Stimulated activated CD4-positive, alpha-beta T cell treated with anti-CD3 and anti-CD28 coated beads, TNF-alpha, amount 100 ng/mL, for 4 hours (primary cell): Measurements from ENCODE around the gene GALNT10.

ENCODE experiments used
- DNase-seq, 3 experiments: peaks; one replicate each; pipeline ENCODE4 v3.0.0-alpha.2; 2020; ENCODE audit warnings: low read depth in 3 of 3

The GALNT10 gene

DNA sequence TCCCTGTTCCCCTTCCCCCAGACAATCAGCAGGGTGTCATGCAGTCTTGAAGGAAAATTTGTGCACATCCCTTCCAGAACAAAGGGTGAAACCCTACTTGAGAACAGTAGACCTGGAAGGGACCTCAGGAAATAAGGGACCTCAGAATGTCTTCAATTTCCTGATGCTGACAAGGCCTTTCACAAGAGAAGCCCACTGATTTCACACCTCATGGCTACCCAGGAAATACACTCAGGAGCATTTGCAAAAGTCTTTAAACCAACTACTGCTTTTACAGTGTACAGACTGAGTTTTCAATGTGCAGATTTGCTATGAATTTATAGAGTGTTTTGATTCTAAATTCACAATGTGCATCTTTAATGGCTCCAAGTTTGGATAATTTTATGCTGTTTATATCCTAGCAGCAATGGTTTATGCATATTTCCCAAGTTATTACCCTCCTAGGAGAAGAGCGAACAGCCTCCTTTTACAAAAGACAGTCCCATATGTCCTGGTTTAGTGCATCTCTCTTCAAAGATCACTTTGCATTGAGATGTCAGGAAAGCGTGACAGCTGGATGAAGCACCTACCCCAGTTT lies 74.8 kb downstream of the GALNT10 start:
- DNase-seq = no peak

GRCh38 chr5:154267516-154267915 lies 77.0 kb downstream of the GALNT10 start:
- DNase-seq = no peak

DNA sequence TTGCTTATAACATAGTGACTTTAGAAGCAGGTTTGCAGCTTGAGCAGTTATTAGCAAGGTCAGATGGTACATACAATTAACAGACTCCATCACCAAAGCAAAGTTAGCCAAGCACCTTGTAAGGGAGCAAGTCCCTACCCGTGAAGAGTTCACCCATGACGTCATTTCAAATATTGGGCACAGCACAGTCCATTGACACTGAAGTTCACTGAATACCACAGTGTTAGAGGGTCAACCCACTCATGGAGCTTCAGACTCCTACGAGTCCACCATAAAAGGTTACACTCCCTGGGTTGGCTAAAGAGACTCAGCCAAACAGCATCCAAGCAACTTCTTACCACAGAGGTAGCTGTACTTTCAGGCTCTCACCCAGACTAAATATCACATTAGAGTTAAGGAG lies 77.5 kb downstream of the GALNT10 start:
- DNase-seq = no peak

DNA sequence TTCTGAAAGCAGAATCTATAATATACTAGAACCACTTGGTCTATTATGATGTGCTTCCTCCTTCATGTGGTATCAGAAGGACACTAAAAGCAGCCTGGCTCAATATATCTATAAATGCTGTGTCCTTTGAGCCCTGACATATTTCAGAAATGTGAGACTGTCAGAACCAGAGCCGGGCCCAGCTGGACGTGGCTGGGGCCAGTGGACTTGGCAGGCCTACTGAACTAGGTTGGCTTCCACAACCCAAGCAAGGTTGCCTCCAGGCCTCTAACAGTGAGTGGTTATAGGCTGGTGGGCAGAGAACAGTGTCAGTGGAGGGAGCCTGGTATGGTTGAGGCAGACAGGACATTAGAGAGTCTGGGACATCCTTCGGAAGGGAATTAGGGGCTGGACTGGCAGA lies 78.9 kb downstream of the GALNT10 start:
- DNase-seq = no peak

- no peak for DNase-seq
Observed at GRCh38 chr5:154271466-154271865, 80.9 kb downstream of the GALNT10 start.

- no peak for DNase-seq
Observed at GRCh38 chr5:154271936-154272514, 81.5 kb downstream of the GALNT10 start.

DNA sequence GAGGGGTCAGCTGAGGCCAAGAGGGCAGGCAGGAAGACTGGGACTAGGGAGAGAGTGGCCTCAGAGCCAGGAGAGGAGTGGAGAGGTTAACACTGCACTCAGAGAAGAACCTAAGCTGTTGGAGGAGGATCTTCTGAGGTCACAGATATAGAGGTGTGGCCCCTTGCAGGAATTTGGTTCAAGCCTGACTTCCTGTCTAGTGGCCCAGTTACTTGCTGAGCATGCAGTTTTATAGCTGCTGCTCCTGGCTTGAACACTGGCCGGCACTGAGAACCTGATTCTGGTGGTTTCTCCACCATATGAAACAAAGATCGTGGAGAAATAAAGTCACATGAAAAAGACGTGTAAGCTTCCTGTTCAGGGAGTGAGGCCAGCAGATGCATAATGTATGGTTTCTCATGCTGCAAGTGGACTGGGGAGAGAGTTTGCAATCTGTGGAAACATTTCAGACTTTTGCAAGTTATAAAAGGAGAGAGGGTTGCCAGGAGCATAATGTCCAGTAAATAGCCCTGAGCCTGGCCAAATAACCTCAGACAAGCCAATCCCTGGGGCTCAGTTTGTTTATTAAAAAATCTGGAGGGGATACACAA lies 82.6 kb downstream of the GALNT10 start:
- no peak for DNase-seq

DNA sequence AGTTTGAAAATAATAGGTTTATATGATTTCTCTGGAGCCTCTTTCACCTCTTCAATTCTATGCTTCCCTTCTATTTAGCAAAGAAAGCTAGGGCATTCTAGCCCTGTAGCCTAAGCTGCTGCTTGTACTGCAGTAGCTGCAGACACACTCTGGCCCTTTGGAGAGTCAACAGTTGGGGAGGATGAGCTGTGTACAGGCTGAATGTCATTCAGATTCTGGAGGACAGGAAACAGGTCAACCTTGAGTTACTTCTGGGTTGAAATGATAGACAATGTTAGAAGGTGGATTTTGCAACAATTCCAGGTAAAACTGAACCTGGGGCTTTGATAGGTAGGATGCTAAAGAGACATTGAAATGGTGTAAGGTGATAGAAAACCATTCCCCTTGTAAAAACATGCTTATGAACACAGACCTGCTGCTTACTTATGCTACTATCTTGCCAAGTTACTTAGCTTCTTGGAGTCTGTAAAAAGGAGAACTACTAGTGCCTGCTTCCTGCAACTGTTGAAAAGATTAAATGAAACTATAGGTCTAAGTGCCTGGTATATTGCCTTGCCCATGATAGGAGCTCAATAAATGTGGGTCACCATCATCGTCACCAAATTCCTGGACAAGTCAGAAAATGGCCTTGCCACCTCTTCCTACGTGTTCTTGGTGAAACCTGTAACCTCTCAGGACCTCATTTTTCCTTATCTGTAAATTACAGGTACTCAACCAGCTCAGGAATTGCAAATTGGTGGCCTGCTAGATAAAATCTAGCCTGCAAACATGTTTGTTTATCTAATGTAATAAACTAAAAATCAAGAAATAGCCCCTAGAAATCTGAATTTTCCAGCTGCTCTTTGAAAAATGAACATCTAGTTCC lies 83.7 kb downstream of the GALNT10 start:
- DNase-seq = no peak

DNA sequence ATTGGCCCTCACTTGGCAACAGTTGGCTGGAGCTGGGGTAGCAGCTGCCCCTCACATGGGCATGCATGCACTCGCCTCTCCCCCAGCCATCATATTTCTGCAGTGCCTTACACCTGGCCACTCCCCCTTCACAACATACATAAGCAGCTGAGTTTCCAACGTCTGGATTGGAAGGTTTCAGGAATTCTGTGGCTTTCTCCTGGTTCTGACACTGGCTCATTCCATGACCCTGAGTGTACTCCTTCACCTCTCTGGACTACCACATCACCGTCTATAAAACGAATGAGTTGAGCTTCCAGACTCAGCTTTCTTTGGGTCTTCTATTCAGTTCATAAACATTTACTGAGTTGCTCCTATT lies 84.3 kb downstream of the GALNT10 start:
- DNase-seq = no peak

GRCh38 chr5:154275566-154275965 lies 85.0 kb downstream of the GALNT10 start:
- no peak for DNase-seq

DNA sequence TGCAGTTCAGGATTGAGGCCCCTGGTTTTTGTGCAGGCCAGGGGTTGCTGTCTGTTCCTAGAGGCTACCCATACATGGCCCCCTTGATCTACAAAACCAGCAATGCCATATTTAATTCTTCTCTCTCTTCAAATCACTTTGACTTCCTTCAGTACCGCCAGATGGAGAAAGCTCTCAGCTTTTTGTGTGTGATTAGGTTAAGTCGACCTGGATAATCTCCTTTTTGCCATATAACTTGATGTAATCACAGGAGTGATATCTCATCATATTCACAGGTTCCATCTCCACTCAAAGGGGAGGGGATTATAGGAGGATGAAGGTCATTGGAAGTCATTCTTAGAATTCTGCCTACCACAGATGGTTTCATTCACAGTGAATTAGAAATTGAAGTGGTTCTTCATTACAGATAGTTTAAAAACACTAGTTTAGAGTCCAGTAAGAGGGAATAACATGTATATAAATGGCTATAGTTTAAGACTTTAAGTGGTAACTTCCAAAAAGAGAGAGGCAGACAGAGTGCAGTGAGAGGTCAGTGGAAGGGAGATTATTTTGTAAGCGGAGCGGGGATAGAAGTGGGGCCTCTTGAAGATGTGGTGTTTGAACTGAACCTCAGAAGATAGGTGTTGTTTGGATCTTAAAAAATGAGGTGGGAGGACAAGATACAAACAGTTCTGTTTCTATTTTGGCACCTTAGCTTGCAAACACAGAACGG lies 85.9 kb downstream of the GALNT10 start:
- DNase-seq = no peak

DNA sequence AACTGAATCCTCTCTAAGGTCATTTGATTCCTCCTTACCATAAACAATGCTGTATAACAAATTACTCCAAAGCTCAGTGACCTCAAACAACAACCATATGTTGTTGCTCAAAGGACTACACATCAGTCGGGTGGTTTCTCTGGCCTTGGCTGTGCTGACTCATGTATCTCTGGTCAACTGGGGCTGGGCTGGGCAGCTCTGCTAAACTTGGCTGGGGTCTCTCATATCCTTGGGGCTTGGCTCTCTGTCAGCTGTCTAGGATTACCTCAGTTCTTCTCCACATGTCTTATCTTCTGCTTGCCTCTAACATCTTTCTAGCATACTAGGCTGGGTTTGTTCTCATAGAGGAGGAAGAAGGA lies 86.4 kb downstream of the GALNT10 start:
- DNase-seq = no peak

DNA sequence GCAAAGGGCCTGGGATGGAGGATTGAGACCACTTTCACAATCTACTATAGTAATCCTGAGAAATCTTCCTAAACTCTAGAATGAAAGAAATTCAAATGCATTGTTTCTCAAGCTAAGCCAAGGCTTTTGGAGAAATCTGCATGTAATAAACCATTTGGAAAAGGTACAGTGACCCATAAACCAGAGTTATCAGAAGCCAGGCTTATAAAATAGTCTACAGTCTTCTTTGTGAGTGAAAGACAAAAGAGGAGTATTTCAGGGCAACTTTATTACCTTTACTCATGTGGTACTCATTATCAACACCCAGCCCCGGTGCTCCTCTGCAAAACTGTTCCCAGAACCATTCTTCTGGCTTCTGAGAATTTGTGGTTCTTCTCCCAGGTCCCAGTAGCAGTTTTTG lies 87.0 kb downstream of the GALNT10 start:
- DNase-seq = no peak

GRCh38 chr5:154278186-154278585 lies 87.7 kb downstream of the GALNT10 start:
- no peak for DNase-seq

GRCh38 chr5:154278908-154279307 lies 88.4 kb downstream of the GALNT10 start:
- no peak for DNase-seq

DNA sequence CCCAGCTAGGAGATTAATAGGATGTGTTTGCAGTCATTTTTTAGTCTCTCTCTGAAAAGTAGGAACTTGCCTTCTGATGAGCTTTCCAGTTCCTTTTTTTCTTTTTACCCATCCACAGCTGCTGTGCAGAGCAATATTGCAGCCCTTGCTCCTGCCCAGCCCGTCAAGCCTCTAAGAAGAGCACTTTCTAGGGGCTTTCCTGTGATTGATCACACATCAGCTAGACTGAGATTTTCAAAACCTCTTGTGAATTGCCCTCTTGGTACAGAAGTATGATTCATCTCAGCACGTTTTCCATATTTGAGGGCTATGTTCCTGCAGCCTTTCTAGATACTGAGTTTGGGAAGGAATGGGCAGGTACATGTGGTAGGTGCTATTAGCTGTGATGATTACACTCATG lies 93.9 kb downstream of the GALNT10 start:
- no peak for DNase-seq

DNA sequence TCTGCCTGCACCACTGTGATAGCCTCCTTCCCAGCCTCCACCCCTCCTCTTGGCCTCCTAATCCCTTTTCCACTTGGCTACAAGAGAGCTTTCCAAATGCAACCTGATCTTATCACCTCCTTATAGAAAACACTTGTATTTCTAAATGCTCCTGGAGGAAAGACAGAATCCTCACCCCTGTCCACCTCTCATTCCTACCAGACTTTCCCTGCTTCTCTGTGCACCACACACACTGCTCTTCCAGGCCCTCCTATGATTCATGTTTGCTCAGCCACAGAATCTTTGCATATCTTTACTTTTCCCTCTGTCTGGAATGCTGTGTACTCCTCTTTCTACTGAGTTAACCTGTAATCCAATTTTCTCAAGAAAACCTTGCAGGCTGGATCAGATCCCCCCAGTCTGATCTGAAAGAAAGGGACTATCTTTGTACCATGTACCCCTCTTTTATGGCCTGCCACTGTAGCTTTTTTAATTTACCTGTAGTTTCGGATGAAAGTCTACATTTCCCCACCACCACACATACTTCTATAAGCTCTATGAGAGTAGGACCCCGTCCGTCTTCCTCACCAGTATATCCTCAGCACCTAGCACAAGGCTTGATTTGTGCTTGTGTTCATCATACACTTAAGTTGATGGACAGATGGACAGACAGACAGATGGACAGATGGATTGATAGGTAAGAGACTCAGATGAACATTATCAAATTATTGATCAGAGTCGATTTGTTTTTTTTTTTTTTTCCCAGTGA lies 95.3 kb downstream of the GALNT10 start:
- DNase-seq = no peak

GRCh38 chr5:154286557-154286956 lies 96.0 kb downstream of the GALNT10 start:
- no peak for DNase-seq

- no peak for DNase-seq
Observed at GRCh38 chr5:154287136-154287535, 96.6 kb downstream of the GALNT10 start.

- DNase-seq = no peak
Observed at GRCh38 chr5:154288145-154288544, 97.6 kb downstream of the GALNT10 start.

DNA sequence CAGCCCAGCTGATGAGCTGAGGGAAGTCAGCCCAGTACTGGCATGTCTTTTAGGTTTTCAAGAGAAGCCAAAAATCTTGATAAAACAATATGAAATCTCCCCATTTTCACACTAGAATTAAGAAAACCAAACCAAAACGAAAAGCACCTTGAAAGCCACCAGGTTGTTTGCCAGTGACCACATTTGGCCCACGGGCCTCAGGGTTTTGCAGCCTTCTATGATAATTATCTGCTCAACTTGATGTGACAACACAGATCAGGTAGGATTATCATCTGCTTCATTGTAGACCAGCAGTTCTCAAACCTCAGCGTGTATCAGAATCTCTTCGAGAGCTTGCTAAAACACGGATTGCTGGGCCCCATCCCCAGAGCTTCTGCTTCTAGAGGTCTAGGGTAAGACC lies 101.4 kb downstream of the GALNT10 start:
- no peak for DNase-seq

GRCh38 chr5:154293219-154293618 lies 102.7 kb downstream of the GALNT10 start:
- no peak for DNase-seq
